Fibroblast of the conjunctiva (primary cell): ENCODE measurements around the gene NPC1L1.

ENCODE experiments used
- DNase-seq: peaks from one replicate; pipeline ENCODE4 v3.0.0-alpha.2; 2010; ENCODE audit warnings: low read depth

The NPC1L1 gene

GRCh38 chr7:44537442-44537841, 3.7 kb downstream of the NPC1L1 start:
- no peak for DNase-seq

- DNase-seq, result no peak
Observed at GRCh38 chr7:44536090-44536489, 5.0 kb downstream of the NPC1L1 start.

GRCh38 chr7:44535348-44536064, 5.6 kb downstream of the NPC1L1 start:
- DNase-seq, result no peak

- no peak for DNase-seq
Observed at GRCh38 chr7:44534501-44534900, 6.6 kb downstream of the NPC1L1 start.

GRCh38 chr7:44534087-44534486, 7.0 kb downstream of the NPC1L1 start:
- no peak for DNase-seq

GRCh38 chr7:44533301-44534055, 7.7 kb downstream of the NPC1L1 start:
- DNase-seq, result no peak

GRCh38 chr7:44531421-44532380, 9.4 kb downstream of the NPC1L1 start:
- no peak for DNase-seq

GRCh38 chr7:44530990-44531389, 10.1 kb downstream of the NPC1L1 start:
- no peak for DNase-seq

GRCh38 chr7:44524811-44525388, 16.2 kb downstream of the NPC1L1 start:
- no peak for DNase-seq

GRCh38 chr7:44522315-44522714, 18.8 kb downstream of the NPC1L1 start:
- DNase-seq, result no peak

- DNase-seq, result no peak
Observed at GRCh38 chr7:44521347-44522095, 19.6 kb downstream of the NPC1L1 start.

- no peak for DNase-seq
Observed at GRCh38 chr7:44520574-44520973, 20.6 kb downstream of the NPC1L1 start.

- DNase-seq, result no peak
Observed at GRCh38 chr7:44519546-44519945, 21.6 kb downstream of the NPC1L1 start.

GRCh38 chr7:44518761-44519160, 22.4 kb downstream of the NPC1L1 start:
- no peak for DNase-seq

- DNase-seq, result no peak
Observed at GRCh38 chr7:44517175-44517574, 24.0 kb downstream of the NPC1L1 start.

- DNase-seq, result no peak
Observed at GRCh38 chr7:44515590-44516268, 25.4 kb downstream of the NPC1L1 start.

- DNase-seq, result no peak
Observed at GRCh38 chr7:44512736-44513135, 28.4 kb downstream of the NPC1L1 start.

GRCh38 chr7:44511863-44512468, 29.2 kb downstream of the NPC1L1 start:
- DNase-seq, result no peak

- no peak for DNase-seq
Observed at GRCh38 chr7:44511236-44511635, 29.9 kb downstream of the NPC1L1 start.

GRCh38 chr7:44508328-44509030, 32.7 kb downstream of the NPC1L1 start:
- no peak for DNase-seq
